ENCODE data around the gene OR4L1. TPM values are rescaled to one million over a fixed set of nuclear protein-coding genes. Genes with fewer than 3 reads are reported as not detected.
"Not testable (repeated sequence)": the region's sequence is repeated elsewhere in the genome, so short reads cannot be mapped to it uniquely, and the experiment has no call there.

The OR4L1 gene
- total RNA-seq, 1 donor from 2014 or later, result not detected

DNA sequence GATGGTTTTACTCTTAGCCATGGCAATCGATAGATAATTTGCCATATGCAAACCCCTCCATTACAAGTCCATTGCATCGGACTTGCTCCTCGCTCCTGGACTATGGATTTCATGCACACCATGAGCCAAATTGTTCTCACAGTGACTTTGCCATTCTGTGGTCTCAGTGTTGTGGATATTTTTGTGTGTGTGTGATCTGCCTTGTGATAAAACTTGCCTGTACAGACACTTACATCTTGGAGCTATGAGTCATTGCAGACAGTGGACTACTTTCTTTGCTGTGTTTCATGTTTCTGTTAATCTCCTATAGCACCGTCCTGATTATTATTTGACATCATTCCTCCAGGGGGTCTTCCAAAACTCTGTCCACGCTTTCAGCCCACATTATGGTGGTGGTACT, 15.6 kb upstream of the OR4L1 start:
- no peak for DNase-seq (ENCODE audit: low spot score)
- Mint-ChIP-seq H3K4me3 (ENCODE audit: unreplicated experiment) (no peak overlapping the region), H3K36me3 (ENCODE audit: low read depth) (no peaks in the 10 kb centered on the region), H3K27me3 (ENCODE audit: low read depth) (no peaks in the 10 kb centered on the region), H3K27ac (ENCODE audit: unreplicated experiment) (no peak overlapping the region), H3K9me3 (ENCODE audit: low read depth) (peaks cover 43% of the 10 kb centered on the region), H3K4me1 (ENCODE audit: low read depth) (no peaks in the 10 kb centered on the region)
- TF ChIP-seq, protein P1, sequence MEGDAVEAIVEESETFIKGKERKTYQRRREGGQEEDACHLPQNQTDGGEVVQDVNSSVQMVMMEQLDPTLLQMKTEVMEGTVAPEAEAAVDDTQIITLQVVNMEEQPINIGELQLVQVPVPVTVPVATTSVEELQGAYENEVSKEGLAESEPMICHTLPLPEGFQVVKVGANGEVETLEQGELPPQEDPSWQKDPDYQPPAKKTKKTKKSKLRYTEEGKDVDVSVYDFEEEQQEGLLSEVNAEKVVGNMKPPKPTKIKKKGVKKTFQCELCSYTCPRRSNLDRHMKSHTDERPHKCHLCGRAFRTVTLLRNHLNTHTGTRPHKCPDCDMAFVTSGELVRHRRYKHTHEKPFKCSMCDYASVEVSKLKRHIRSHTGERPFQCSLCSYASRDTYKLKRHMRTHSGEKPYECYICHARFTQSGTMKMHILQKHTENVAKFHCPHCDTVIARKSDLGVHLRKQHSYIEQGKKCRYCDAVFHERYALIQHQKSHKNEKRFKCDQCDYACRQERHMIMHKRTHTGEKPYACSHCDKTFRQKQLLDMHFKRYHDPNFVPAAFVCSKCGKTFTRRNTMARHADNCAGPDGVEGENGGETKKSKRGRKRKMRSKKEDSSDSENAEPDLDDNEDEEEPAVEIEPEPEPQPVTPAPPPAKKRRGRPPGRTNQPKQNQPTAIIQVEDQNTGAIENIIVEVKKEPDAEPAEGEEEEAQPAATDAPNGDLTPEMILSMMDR (IDR thresholded peaks at IDR 0.05), result no peak

DNA sequence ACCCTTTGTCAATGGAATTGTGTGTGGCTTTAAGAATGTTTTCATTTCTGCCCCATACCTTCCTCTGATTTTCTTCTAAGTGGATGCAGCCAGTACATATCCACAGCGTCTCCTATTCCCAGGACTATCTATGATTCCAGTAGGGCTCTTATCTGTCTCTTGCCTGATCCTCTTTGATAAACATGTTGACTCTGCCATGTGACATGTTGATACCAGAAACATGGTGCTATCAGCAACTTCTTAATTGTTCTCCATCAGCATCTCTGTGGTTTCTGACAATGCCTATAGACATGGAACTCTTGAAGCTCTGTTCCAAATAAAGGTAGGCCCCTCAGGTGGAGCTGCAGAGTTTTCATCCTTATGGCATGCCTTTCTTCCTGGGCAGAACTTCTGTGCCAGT, 11.6 kb upstream of the OR4L1 start:
- TF ChIP-seq, protein P1 (IDR thresholded peaks at IDR 0.05), result no peak
- Mint-ChIP-seq H3K9me3 (ENCODE audit: low read depth) (peaks cover 45% of the 10 kb centered on the region), H3K27me3 (ENCODE audit: low read depth) (no peaks in the 10 kb centered on the region), H3K4me1 (ENCODE audit: low read depth) (no peaks in the 10 kb centered on the region), H3K36me3 (ENCODE audit: low read depth) (no peaks in the 10 kb centered on the region), H3K27ac (ENCODE audit: unreplicated experiment) (no peak overlapping the region), H3K4me3 (ENCODE audit: unreplicated experiment) (no peak overlapping the region)
- no peak for DNase-seq (ENCODE audit: low spot score)

DNA sequence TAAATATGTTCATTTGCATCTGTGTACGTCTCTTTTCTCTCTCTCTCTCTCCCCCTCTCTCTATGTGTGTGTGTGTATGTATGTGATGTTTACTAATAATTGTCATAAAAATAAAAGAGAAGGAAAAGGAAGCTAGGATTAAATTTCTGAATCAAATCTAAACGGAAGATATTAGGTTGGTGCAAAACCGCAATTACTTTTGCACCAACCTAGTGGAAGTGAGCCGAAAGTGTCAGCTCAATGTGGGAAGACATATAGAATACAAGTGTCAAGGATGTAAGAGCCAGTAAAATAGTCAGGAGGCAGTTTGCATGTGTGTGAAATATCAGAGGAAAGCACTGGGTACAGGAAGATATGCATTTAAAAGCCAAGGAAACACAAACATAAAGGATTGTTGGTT, 32.2 kb downstream of the OR4L1 start:
- DNase-seq (ENCODE audit: low spot score), result no peak
- peaks cover 29% of the 10 kb centered on the region for H3K9me3 Mint-ChIP-seq (ENCODE audit: low read depth)
- H3K4me1 Mint-ChIP-seq (ENCODE audit: low read depth), result no peaks in the 10 kb centered on the region
- TF ChIP-seq, protein P1 (IDR thresholded peaks at IDR 0.05), result no peak
- no peaks in the 10 kb centered on the region for H3K36me3 Mint-ChIP-seq (ENCODE audit: low read depth)
- no peaks in the 10 kb centered on the region for H3K27me3 Mint-ChIP-seq (ENCODE audit: low read depth)
- H3K27ac Mint-ChIP-seq (ENCODE audit: unreplicated experiment), result no peak overlapping the region
- no peak overlapping the region for H3K4me3 Mint-ChIP-seq (ENCODE audit: unreplicated experiment)

DNA sequence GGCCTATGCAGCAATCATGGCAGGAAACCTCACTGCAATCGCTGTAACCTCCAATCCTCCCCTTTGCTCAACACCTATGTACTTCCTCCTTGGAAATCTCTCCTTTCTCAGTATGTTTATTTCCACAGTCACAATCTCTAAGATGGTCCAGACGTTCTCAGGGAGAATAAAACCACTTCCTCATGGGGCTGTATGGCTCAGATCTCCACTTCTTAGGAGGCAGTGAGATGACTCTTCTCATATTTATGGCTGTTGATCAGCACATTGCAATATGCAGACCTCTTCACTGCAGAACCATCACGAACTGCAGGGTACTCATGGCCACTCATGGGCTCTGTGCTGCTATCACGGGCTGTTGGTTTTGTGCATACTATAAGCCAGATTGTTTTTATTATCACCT, 33.6 kb downstream of the OR4L1 start:
- Mint-ChIP-seq H3K4me1 (ENCODE audit: low read depth) (no peaks in the 10 kb centered on the region), H3K36me3 (ENCODE audit: low read depth) (no peaks in the 10 kb centered on the region), H3K27ac (ENCODE audit: unreplicated experiment) (no peak overlapping the region), H3K4me3 (ENCODE audit: unreplicated experiment) (no peak overlapping the region), H3K27me3 (ENCODE audit: low read depth) (no peaks in the 10 kb centered on the region), H3K9me3 (ENCODE audit: low read depth) (peaks cover 30% of the 10 kb centered on the region)
- TF ChIP-seq, protein P1 (IDR thresholded peaks at IDR 0.05), result no peak
- no peak for DNase-seq (ENCODE audit: low spot score)

DNA sequence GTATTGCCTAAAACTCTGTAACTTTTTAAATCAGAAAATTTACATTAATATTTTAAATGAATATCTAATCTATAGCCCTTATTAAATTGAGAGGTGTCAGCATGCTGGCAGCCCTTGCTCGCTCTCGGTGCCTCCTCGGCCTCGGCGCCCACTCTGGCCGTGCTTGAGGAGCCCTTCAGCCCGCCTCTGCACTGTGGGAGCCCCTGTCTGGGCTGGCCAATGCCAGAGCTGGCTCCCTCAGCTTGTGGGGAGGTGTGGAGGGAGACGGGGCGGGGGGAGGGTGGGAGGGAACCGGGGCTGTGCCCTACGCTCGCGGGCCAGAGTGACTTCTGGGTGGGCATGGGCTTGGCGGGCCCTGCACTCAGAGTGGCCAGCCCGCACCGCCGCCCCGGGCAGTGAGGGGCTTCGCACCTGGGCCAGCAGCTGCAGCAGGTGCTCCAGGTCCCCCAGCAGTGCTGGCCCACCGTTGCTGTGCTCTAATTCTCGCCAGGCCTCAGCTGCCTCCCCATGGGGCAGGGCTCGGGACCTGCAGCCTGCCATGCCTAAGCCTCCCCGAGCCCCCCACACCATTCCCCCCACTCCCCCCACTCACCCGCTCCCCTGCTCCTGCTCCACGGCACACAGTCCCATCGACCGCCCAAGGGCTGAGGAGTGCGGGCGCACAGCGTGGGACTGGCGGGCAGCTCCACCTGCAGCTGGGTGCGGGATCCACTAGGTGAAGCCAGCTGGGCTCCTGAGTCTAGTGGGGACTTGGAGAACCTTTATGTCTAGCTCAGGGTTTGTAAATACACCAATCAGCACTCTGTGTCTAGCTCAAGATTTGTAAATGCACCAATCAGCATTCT, 39.3 kb downstream of the OR4L1 start:
- not testable (repeated sequence) for H3K27ac Mint-ChIP-seq (ENCODE audit: unreplicated experiment); DNase-seq (ENCODE audit: low spot score); H3K27me3 Mint-ChIP-seq (ENCODE audit: low read depth); H3K36me3 Mint-ChIP-seq (ENCODE audit: low read depth); H3K4me3 Mint-ChIP-seq (ENCODE audit: unreplicated experiment); H3K4me1 Mint-ChIP-seq (ENCODE audit: low read depth)
- H3K9me3 Mint-ChIP-seq (ENCODE audit: low read depth), result peaks cover 38% of the 10 kb centered on the region

DNA sequence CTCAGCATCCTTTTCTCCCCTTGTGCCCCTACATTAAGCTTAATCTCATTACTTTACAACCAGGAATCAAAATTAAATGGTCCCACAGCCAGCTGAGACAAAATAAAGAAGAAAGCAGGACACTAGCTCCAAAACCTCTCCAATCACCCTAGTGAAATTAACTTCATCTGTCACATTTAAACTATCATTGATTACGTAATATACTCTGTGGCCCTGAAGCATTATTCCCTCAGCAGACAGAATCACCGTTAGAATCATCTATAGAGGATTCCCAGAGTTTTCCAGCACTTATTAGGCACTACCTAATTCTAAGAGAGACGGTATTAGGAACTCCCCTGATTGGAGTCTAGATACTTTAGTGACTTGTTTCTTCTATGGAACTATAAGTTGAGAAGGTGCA, 50.6 kb downstream of the OR4L1 start, which contains the start of gene OR4K17:
OR4K17 (plus strand) TSS at position 302 of the 400 bp plus-strand sequence. CDS start 6,761 bp downstream, outside the sequence.
- no peaks in the 10 kb centered on the region for H3K4me1 Mint-ChIP-seq (ENCODE audit: low read depth)
- H3K27me3 Mint-ChIP-seq (ENCODE audit: low read depth), result no peaks in the 10 kb centered on the region
- no peak within 1 kb of the TSS for H3K27ac Mint-ChIP-seq (ENCODE audit: unreplicated experiment)
- H3K36me3 Mint-ChIP-seq (ENCODE audit: low read depth), result no peaks in the 10 kb centered on the region
- DNase-seq (ENCODE audit: low spot score), result no peak
- TF ChIP-seq, protein P1 (IDR thresholded peaks at IDR 0.05), result no peak
- H3K4me3 Mint-ChIP-seq (ENCODE audit: unreplicated experiment), result no peak within 1 kb of the TSS
- H3K9me3 Mint-ChIP-seq (ENCODE audit: low read depth), result peaks cover 28% of the 10 kb centered on the region
